ENCODE results near the gene PARVA. TPM values are rescaled to one million over a fixed set of nuclear protein-coding genes. Genes with fewer than 3 reads are reported as not detected.
A peak's percentile ranks its signal among the peaks of the same experiment; 100 is the strongest.

The PARVA gene
- total RNA-seq, 4 donors from 2014 or later: 167 to 245 (median 240) TPM

GRCh38 chr11:12448131-12448939 is 71.0 kb downstream of the PARVA start:
- H3K27ac ChIP-seq: peak overlapping the region in 2 of 4 donors; percentile 17 to 37
- H3K36me3 ChIP-seq: peaks cover 0 to 9% of the 10 kb centered on the region in 2 donors
- WGBS, 2 donors (ENCODE audit: low coverage in 1 of 2): 58 to 66% methylated on average over 8 of the region's 9 CpGs
- no peaks in the 10 kb centered on the region for H3K27me3 ChIP-seq
- peaks cover 0 to 77% (median 4%) of the 10 kb centered on the region in 3 donors for H3K4me1 ChIP-seq
- TF ChIP-seq CTCF (IDR thresholded peaks at IDR 0.05) (no peak), POLR2A (IDR thresholded peaks at IDR 0.05) (no peak), EP300 (IDR thresholded peaks at IDR 0.05) (no peak), POLR2AphosphoS5 (IDR thresholded peaks at IDR 0.05) (no peak)
- H3K9me3 ChIP-seq: no peaks in the 10 kb centered on the region
- peak; percentile 60 for ATAC-seq
- H3K4me3 ChIP-seq: no peak overlapping the region

- no peak overlapping the region for H3K4me3 ChIP-seq
- TF ChIP-seq EP300 (IDR thresholded peaks at IDR 0.05): no peak
- TF ChIP-seq POLR2A (IDR thresholded peaks at IDR 0.05): no peak
- no peak for TF ChIP-seq CTCF (IDR thresholded peaks at IDR 0.05)
- no peak for TF ChIP-seq POLR2AphosphoS5 (IDR thresholded peaks at IDR 0.05)
- 81 to 96% methylated on average over 2 to 3 of the region's 3 CpGs for WGBS, 2 donors (ENCODE audit: low coverage in 1 of 2)
- peaks cover 5 to 88% (median 9%) of the 10 kb centered on the region in 3 donors for H3K4me1 ChIP-seq
- H3K36me3 ChIP-seq: no peaks in the 10 kb centered on the region
- H3K27me3 ChIP-seq: no peaks in the 10 kb centered on the region
- no peaks in the 10 kb centered on the region for H3K9me3 ChIP-seq
- no peak for ATAC-seq
- no peak overlapping the region for H3K27ac ChIP-seq
These were observed 72.8 kb downstream of the PARVA start for GRCh38 chr11:12449961-12450715.

GRCh38 chr11:12451179-12451814 is 73.9 kb downstream of the PARVA start:
- no peak for TF ChIP-seq POLR2AphosphoS5 (IDR thresholded peaks at IDR 0.05)
- no peak for TF ChIP-seq POLR2A (IDR thresholded peaks at IDR 0.05)
- TF ChIP-seq EP300 (IDR thresholded peaks at IDR 0.05): no peak
- no peak for TF ChIP-seq CTCF (IDR thresholded peaks at IDR 0.05)
- peaks cover 13 to 96% (median 18%) of the 10 kb centered on the region in 3 donors for H3K4me1 ChIP-seq
- ATAC-seq: no peak

GRCh38 chr11:12453243-12453642 is 75.9 kb downstream of the PARVA start:
- TF ChIP-seq CTCF (IDR thresholded peaks at IDR 0.05): no peak
- no peak for TF ChIP-seq POLR2A (IDR thresholded peaks at IDR 0.05)
- TF ChIP-seq EP300 (IDR thresholded peaks at IDR 0.05): no peak
- no peak for TF ChIP-seq POLR2AphosphoS5 (IDR thresholded peaks at IDR 0.05)
- Histone ChIP-seq H3K4me3 (no peak overlapping the region), H3K27ac (peak overlapping the region in 3 of 4 donors; percentile 18 to 53 (median 33)), H3K4me1 (peaks cover 23 to 99% (median 32%) of the 10 kb centered on the region in 3 donors), H3K9me3 (no peaks in the 10 kb centered on the region), H3K36me3 (no peaks in the 10 kb centered on the region), H3K27me3 (no peaks in the 10 kb centered on the region)
- ATAC-seq: no peak
- WGBS, 2 donors (ENCODE audit: low coverage in 1 of 2): 72 to 81% methylated on average over 2 of the region's 2 CpGs

More at GRCh38 chr11:12451179-12451814, 73.9 kb downstream of the PARVA start:
- H3K27ac ChIP-seq: no peak overlapping the region
- H3K9me3 ChIP-seq: no peaks in the 10 kb centered on the region
- no peaks in the 10 kb centered on the region for H3K36me3 ChIP-seq
- H3K27me3 ChIP-seq: no peaks in the 10 kb centered on the region
- WGBS, 2 donors (ENCODE audit: low coverage in 1 of 2): 73% methylated on average over 2 of the region's 2 CpGs; no CpG with 5 or more reads in 1 of the 2 donors
- H3K4me3 ChIP-seq: no peak overlapping the region

All from gastroesophageal sphincter (tissue), 4 donors.